Activated gamma-delta T cell treated with Interleukin-2 at 50 U/mL for 16 hours (primary cell): ENCODE data around the gene CAMK2D.

ENCODE experiments used
- DNase-seq: peaks from one replicate; pipeline ENCODE4 v3.0.0-alpha.2; 2020

The CAMK2D gene

DNA sequence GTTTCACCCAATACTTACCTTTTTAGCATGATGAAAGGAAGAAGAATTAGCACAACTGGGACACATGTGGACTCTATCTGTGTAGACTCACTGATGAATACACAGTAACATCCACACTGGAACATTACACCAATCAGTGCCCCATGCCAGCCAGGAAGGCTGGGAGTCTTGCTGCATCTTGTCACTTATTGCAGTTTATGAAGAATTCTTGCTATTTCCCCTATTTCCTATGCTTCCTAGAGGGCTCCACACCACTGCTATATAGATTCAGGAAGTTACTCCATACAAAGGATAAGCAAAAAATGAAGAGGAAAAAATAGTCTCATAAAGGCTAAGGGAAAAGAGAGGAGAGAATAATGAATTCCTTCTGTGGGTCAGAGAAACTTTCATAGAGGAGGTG lies 201.0 kb downstream of the CAMK2D start:
- DNase-seq: no peak

DNA sequence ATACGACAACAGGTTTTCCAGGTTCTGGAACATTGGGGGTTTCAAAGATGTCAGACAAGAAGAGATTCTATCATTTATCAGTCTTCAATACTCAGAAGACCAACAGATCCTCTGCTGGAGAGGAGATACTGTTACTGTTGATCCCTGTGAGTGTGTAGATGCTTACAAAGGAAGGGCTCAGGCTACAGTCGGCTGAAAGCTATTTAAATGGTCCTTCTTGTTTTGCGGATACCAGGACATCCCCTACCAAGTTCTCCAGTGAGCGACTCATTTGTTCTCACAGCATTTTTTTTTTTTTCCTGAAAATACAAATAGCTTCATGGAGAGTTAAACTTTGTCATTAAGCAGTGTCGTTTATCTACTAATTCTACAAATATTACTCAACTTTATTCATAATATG lies 201.6 kb downstream of the CAMK2D start:
- DNase-seq: no peak

DNA sequence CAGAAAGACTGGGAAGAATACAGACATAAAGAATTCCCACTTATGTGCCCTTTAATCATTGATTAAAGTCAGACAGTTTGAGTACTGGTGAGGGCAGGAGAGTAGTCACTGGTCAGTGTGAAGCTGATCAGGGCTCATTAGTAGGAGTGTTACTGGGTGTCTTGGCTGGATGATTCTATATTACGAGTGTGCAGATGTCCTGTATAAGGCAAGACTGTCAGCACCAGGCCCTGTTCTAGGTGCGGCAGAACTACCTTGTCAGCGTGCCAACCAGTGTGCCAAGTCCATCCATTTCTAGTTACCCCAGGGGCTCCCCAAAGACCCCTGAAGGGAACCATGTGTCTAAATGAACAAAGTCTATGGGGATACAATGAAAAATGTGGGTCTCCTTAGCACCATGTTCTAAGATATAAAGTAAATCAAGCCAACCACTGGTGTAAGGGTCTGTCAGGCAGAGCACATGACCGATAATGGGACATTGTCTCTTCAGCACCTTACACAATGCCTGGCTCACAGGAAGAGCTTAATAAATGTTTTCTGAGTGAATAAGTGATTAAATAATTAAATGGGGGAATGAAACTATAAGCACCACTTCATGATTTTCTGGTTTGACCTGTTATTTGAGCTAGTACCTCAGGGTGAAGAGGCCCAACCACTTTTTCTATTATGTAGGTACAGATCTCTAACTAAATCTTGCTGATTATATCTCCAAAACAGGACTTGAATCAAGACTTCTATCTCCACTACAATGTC lies 205.0 kb downstream of the CAMK2D start:
- DNase-seq: no peak

DNA sequence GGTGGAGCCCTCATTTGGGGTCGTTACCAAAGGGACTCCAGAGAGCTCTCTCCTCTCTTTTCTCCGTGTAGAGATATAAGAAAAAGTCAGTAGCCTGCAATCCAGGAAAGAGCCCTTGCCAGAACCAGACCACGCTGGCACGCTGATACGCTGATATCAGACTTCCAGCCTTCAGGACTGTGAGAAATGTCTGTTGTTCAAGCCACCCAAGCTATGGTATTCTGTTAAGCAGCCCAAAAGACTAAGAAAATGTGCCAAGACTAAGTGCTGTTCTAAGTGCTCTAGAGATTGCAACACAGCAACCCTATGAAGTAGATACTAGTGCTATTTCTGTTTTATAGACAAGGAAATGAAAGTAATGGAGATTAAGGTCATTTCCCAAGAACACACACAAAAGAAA lies 205.7 kb downstream of the CAMK2D start:
- no peak for DNase-seq

DNA sequence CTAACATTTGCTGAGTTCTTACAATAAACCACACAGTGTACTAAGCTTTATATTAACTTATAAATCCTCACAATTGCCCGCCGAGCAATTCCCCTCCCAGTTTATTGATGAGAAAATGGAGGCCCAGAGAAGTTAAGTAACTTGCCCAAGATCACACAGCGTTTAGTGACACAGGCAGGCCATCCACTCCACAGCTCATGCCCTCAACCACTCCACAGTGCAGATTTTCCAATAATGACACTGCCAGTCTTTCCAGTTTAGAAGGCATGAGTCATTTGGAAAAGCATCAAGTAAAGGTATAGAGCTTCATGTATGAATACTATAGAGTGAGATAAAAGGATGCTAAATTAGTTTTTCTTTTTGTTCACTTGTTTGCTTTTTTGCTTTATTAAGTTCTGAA lies 208.5 kb downstream of the CAMK2D start:
- no peak for DNase-seq

DNA sequence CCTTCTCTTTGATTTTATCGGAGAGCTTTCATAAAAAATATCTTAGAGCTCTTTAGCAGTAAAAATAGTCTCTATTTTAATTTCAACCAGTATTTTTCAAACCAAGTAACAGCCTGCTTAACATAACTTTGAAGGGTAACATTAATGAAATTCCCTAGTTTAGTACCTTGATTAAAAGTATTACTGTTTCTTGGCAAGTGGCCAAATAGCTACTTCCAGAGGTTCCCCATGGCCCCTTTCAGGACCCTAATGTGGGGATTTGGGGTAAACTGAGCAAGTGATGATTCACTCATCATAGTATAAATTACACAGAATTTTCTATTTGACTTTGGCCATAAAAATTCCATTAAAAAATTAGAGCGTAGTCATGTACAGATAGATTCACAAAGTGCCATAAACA lies 211.0 kb downstream of the CAMK2D start:
- DNase-seq: no peak

DNA sequence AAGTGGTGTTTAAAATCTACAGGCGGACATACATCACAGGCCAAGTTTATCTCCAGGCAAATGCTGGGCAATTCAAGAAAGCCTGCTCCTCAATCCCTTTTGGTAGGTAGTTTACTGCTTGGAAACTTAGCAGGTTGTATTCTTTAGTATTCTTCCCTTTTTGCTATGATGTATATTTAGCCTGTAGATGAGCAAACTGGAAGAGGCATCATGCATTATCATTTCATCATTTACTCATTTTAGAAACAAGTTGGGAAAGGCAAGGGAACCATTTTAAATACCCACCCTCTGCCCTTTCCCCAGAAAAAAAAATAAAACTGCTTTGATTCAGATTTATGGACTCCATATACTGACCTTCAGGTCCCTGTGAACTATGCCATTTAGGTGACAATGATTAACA lies 213.2 kb downstream of the CAMK2D start:
- no peak for DNase-seq

DNA sequence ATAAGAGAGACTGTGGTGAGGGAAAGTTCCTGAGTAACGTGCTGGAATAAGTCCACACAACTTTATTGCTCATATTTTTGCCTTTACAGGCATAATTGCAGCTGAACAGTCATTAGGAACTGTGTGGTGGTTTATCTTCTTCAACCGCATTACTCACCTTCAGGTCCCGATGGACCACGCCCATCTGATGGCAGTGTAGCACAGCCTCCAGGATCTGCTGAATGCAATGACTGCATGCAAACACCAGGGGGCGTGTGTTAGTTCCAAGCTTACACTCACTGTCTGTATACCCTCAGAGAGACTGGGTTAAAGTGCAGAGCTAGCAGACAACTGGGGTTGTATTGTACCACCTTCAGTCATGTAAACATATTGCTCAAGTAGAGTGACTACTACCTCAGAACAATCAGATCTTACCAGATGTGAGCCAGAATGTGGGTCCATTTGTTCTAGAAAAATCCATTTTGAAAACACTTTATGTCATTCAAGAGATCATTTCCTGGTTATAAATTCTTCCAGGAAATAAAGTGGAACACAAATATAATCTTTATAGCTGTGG lies 214.0 kb downstream of the CAMK2D start:
- peak; percentile 90 for DNase-seq

DNA sequence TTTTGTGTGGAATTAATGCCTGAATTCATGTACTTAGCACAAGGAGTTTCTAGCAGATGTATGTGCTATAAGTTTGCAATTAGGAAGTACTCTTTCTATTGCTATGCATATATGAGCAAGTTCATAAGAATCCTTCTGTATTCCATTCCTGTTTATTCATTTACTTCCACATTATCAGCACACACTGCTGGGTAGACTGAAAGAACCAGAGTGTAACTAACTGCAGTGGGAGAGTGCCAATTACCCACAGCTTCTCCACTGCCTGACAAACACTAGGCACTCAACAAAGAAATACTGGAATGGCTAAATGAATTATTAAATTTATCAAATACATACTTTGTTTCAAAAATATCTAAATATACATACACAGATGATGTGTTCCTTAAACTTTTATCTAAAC lies 219.6 kb downstream of the CAMK2D start:
- no peak for DNase-seq

DNA sequence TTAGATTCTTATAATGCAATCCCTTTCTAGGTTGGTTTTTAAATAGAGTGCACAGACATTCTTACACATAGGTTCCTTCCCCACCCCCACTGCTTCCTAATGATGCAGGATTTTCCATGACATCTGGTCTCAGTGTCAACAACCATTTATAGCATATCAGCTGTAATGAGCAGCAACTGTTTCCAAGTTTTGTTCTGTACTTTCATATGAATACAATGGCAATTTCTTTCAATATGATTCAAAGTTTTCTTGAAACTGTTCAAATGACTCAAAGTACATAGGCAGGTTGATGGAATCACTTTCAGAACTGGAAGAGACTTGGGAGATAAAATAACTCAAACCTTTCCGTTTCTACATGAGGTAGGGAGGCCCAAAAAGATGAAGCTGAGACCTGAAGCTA lies 220.7 kb downstream of the CAMK2D start:
- DNase-seq: no peak

DNA sequence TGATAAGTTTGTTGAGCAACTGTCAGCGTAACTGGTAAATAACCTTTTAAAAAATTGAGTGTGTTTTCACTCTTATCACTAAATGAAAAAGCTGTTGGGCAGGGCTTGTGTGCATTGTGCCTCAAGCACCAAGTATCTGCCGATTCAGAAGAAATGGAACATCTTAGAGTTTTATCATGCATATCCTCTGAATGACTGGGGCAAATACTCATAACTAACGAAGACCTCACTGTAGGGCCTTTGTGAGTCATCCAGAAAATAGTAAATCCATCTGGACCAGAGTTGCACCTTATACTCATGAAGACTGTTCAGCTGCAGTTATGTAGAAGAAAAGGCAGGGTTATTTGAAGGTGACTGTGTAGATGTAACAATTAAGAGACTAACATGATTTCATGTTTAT lies 222.1 kb downstream of the CAMK2D start:
- no peak for DNase-seq

DNA sequence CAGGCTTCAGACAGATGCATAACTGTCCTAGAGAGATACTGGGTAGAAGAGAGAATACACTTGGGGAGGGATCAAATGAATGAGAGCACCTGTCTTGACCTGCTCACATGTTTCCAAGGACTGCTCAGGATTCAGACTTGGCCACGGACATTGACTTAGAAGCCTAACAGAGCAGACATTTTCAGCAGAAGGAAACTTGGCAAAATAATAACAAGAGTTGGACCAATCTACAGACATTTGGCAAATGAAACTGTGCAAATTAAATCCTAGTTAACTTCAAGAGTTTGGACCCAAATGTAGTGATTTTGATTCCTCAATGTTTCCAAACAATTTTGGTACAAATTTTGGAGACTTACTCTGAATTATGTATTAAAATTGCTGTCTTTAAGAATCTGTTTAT lies 223.9 kb downstream of the CAMK2D start:
- DNase-seq: no peak

DNA sequence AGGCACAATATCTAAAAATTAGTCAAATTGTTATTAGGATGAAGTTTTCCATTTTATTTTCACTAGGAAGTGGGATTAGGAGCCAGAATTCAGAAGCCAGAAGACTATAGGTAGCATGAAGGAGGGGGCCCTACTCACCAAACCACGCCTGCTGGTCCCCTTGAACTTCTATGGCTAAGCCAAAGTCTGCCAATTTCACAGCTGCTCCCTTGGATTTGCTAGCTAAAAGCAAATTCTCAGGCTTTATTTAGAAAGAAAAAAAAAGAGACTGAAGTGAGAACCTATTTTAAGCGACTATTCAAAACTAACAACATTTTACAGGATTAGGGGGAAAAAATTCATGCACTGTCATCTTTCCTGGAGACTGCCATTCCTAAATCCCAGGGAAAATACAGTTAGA lies 224.3 kb downstream of the CAMK2D start:
- no peak for DNase-seq

DNA sequence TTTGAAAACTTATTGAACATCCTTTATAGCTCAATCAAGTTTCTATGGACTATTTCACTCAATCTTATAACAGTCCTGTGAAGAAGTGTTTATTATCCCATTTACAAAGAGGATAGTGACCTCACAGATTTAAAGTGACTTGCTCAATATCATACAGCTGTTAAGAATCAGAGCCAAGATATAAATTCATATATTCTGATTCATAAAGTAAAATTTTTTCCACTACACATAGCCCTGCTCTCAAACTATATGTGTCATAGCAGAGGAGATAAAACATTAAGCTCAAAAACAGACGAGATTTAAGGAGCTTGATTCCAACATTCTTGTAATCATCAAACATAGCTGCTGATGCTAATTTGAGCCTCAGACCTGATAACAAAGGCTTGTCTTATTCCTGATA lies 226.8 kb downstream of the CAMK2D start:
- no peak for DNase-seq

DNA sequence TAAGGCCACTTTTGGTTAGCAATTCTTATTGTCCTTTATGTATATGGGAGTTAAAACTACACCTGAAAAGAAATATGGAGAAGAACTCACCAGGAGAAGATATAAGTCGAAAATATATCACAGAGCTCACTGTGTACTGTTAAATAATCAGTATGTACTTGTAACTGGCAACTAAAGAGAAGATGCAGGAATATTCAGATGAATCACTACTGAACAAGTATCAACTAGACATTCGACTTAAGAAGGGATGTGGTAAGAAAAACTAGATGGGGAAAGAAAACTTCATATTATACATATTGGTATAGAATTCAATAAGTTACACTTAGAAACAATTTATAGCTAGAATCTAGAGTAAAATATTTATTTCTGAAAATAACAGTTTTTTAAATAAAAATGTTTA lies 230.0 kb downstream of the CAMK2D start:
- DNase-seq: no peak

DNA sequence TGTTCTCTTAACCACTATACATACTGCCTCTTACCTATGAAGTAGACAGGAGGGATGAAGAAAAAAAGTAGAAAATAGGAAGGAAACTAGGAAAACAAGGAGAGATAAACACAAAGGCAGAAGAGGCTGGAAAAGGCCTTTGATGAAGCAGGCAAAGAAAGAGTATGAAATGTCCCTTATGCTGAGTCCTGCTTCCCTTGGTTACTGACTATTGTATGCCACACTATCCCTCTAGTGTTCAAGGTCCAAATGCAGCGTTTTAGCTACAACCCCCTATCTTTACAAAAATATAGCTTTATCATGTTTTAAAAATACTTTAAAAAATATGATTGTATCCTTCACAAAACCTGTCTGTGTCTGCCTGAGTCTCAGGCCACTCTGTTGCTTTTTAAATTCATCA lies 233.1 kb downstream of the CAMK2D start:
- no peak for DNase-seq

DNA sequence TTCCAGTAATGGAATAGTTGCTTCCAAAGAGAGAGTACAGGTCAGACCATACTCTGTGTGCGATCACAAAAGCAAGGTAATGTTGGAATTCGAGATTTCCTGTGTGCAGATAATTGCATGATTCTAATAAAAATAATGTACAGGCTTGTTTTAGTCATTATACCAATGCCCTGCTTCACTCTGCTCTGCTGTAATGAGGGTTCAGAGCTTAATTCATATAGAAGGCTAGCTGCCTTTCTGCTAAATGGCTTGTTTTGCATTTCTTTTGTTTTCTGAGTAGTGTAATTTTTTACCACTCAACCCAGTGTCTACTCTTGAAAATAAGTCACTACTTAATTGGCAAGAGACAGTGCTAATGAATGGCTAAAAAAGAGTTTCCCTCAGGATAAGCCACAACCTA lies 236.0 kb downstream of the CAMK2D start:
- DNase-seq: no peak

DNA sequence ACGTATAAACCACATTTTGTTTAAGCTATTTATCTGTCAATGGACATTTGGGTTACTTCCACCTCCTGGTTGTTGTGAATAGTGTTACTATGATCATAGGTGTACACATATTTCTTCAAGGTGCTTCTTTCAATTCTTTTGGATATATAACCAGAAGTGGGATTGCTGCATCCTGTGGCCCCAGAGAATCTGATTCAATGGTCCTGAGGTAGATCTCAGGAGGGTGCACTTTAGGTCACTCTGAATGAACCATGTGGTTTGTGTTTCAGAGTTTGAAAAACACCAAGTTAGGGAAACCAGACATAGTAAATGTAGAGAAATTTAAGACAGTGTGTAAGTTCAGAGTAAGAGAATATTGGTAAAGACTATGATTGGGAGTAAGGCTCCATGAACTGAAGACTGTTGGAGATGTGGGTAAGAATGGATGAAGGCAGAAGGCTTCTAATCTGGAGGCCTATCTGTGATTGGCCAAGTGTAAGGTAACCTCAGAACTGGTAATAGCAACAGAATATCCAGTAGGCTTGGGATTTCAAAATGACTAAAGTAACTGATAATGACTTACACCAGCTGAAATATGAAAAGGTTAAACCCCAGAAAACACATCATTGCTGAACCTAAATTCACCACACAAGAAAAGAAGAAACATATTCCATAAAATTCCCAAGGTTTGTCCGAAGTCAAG lies 236.9 kb downstream of the CAMK2D start:
- DNase-seq: no peak

DNA sequence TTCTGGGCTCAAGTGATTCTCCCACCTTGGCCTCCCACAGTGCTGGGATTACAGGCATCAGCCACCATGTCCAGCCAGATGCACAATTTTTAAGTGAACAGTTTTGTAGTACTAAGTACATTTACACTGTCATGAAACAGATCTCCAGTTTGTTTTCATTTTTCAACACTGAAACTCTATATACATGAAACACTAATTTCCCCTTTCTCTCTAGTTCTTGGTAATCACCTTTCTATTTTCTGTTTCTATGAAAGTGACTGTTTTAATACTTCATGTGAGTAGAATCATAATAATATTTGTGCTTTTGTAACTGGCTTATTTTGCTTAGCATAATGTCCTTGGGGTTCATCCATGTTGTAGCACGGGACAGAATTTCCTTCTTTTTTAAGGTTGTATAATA lies 237.4 kb downstream of the CAMK2D start:
- DNase-seq: no peak

DNA sequence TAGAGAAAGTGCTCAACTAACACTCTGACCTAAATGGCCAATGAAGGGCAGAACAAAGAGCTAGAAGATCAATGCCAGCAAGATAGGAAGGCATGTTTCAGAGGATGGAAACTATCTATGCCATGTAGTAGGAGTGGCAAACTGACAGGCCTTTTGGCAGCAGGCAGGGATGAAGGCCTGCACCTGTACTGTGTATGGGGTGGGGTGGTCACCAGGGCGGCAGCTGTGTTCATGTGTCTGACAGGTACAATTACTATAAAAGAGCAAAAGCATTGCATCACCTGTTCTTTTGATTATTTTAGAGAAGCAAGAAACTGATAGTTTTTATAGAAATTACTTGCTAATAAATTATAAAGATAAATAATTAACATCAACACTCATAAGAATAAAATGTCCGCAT lies 239.1 kb downstream of the CAMK2D start:
- no peak for DNase-seq

DNA sequence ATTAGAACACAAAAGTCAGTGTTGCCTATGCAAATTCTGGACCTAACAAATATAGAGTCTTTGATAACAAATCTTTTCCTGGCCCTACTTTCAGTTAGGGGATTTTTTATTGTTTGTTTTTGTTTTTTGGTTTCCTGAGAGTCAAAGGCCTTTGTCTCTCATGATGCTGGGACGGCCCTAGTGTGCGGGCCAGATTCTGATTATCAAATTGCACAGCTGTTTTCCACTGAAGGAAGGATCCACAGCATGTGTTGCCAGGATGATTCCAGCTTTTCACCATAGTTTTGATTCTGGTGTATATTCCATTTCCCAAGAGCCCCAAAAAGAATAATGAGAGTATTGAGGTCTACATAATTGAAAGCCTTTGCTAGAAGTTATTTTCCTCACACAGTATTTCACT lies 248.2 kb downstream of the CAMK2D start:
- no peak for DNase-seq

DNA sequence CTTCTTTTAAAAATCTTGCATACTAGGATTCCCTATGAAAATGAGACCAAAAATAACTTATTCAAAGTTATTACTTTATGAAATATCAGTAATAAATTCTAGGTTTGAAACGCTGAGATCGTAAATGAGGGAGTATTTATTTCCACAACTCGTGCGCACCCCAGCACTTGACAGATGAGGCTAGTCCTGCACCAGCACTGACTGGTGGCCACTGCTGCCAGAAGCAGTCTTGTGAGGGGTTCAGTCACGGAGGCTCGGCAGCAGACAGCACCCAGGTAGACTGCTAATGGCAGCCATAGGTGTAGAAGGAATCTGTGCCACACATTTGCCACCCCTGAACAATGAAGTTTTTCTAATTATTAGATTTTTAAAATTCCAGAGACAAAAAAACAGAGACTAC lies 248.7 kb downstream of the CAMK2D start:
- DNase-seq: no peak

DNA sequence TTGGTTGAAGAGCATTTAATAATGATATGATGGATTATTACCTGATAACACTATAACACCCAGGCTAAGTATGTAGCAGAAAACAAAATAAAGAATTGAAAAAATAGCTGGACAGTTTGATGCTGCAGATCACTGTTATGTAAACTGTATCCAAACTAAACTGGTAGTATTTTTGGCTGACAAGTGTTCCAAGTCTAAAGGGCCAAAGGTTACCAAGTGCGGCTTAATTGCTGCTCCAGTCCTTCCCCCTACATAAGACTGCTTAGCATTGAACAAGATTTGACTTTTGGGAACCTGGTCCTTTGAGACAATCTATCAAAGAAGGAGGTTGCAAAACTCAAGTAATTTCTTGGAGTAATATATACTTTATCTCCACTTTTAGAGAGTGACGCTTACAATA lies 249.6 kb downstream of the CAMK2D start:
- no peak for DNase-seq

DNA sequence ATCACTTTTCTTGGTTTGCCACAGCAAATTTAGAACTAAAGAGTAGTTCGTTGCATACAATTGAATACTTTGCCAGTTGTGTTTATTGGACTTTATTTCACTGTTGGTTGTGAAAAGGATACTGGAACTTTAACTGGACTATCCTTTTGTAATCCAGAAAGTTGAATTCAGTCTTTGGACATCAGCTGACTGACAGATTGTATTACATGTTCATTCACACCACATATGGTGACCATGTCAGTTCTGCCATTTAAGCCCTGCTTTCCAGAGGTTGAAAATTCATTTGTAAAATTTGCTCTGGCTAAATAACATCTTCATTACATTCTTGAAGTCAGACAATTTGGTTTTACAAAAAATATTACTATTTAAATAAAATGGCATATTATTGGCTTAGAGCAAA lies 251.7 kb downstream of the CAMK2D start:
- DNase-seq: no peak

DNA sequence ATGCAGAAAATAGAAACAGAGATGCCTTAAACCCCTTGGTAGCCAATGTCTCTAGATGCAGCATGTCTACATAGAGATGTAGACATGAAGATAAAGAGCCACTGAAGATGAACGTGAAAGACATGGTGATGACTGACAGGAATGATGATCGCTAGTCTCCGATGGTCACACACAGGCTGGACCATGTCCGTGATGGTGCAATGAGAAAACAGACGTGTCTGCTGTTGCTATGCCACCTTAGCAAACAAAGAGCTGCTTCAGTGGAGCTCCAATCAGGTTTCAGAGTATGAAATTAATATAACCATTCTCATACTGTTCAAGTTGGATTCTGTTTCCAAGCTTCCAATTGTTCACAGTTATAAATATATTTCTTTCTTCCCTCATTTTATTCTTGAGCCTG lies 256.5 kb downstream of the CAMK2D start:
- DNase-seq: no peak
